Liver (tissue), 9 donors: ENCODE results near the gene RAD51B. TPM values are rescaled to one million over a fixed set of nuclear protein-coding genes. Genes with fewer than 3 reads are reported as not detected.

Experiments used
- DNase-seq: peaks from one replicate; pipeline ENCODE4 v3.0.0-alpha.2; 2017; ENCODE audit warnings: low spot score
- H3K27ac ChIP-seq, 2 donors: one replicate each; pipeline ENCODE4 v1.7.0; 2013; ENCODE audit warnings: inconsistent platforms in 2 of 2, low read length in 2 of 2, control low read depth in 1 of 2, low read depth in 1 of 2, mild to moderate bottlenecking in 1 of 2
- H3K27me3 ChIP-seq, 4 donors: one replicate each; pipeline versions ENCODE4 v1.6.1 to v1.7.0; 2013; ENCODE audit warnings: low read length in 3 of 4, inconsistent platforms in 1 of 4, mild to moderate bottlenecking in 1 of 4, moderate library complexity in 1 of 4; ENCODE audit not compliant: control insufficient read depth in 4 of 4, insufficient read depth in 4 of 4
- H3K36me3 ChIP-seq, 4 donors: one replicate each; pipeline versions ENCODE4 v1.6.1 to v1.7.0; 2013; ENCODE audit warnings: low read length in 3 of 4, mild to moderate bottlenecking in 3 of 4, low read depth in 1 of 4, moderate library complexity in 1 of 4; ENCODE audit not compliant: control insufficient read depth in 4 of 4, insufficient read depth in 3 of 4
- H3K4me1 ChIP-seq, 4 donors: one replicate each; pipeline versions ENCODE4 v1.6.1 to v1.7.0; 2013; ENCODE audit warnings: low read length in 3 of 4, mild to moderate bottlenecking in 3 of 4, moderate library complexity in 1 of 4; ENCODE audit not compliant: control insufficient read depth in 4 of 4, insufficient read depth in 4 of 4
- H3K4me3 ChIP-seq, 3 donors: one replicate each; pipeline versions ENCODE4 v1.6.1 to v1.7.0; 2013; ENCODE audit warnings: low read length in 3 of 3, control low read depth in 1 of 3, low read depth in 1 of 3, mild to moderate bottlenecking in 1 of 3
- H3K9ac ChIP-seq, 2 donors: one replicate each; pipeline ENCODE4 v1.7.0; 2013; ENCODE audit warnings: low read length in 2 of 2, mild to moderate bottlenecking in 2 of 2, moderate library complexity in 2 of 2, control low read depth in 1 of 2, low read depth in 1 of 2
- H3K9me3 ChIP-seq, 4 donors: one replicate each; pipeline versions ENCODE4 v1.6.1 to v1.7.0; 2013; ENCODE audit warnings: low read length in 3 of 4; ENCODE audit not compliant: control insufficient read depth in 4 of 4
- FOXA1 ChIP-seq: IDR thresholded peaks from 2 replicates; pipeline ENCODE4 v1.6.1; 2016; ENCODE audit warnings: antibody characterized with exemption
- FOXA2 ChIP-seq: IDR thresholded peaks from 2 replicates; pipeline ENCODE4 v1.6.1; 2016; ENCODE audit warnings: antibody characterized with exemption
- HNF4A ChIP-seq, 2 donors: conservative IDR thresholded peaks; 2 replicates each; pipeline ENCODE4 v1.6.1; 2016; ENCODE audit warnings: antibody characterized with exemption in 2 of 2, mild to moderate bottlenecking in 2 of 2
- HNF4G ChIP-seq: IDR thresholded peaks from 2 replicates; pipeline ENCODE4 v1.6.1; 2016; ENCODE audit warnings: antibody characterized with exemption
- JUND ChIP-seq, 2 donors: IDR thresholded peaks; 2 replicates each; pipeline ENCODE4 v1.6.1; 2016; ENCODE audit warnings: antibody characterized with exemption in 2 of 2
- NR2F2 ChIP-seq: IDR thresholded peaks from 2 replicates; pipeline ENCODE4 v1.6.1; 2016; ENCODE audit warnings: antibody characterized with exemption
- RAD21 ChIP-seq, 2 donors: IDR thresholded peaks; 2 replicates each; pipeline ENCODE4 v1.6.1; 2016; ENCODE audit warnings: antibody characterized with exemption in 2 of 2, mild to moderate bottlenecking in 2 of 2
- RXRA ChIP-seq, 2 donors: IDR thresholded peaks; 2 replicates each; pipeline ENCODE4 v1.6.1; 2017 to 2018; ENCODE audit warnings: antibody characterized with exemption in 2 of 2, mild to moderate bottlenecking in 1 of 2
- TAF1 ChIP-seq: conservative IDR thresholded peaks from 2 replicates; pipeline ENCODE4 v1.6.1; 2016; ENCODE audit warnings: antibody characterized with exemption, mild to moderate bottlenecking
- WGBS: extraction: QIAGEN DNeasy Blood & Tissue Kit; methylation state at CpG from one replicate; pipeline ENCODE4 v1.1.7; 2013; 5-methylcytosine and 5-hydroxymethylcytosine counted together
- polyA plus RNA-seq, 2 donors: library from polyadenylated mRNA; stranded (reverse) in 1 of 2; unstranded in 1 of 2; fragments of 200-250 nt in 1 of 2; fragments of >200 nt in 1 of 2; fragmentation: Nextera tagmentation in 1 of 2; extraction: Ambion mirVana in 1 of 2; gene quantifications; one replicate each; pipeline versions ENCODE4 v1.2.1 to v1.2.3, GENCODE V29; 2013 to 2015
- total RNA-seq, 2 donors: library from RNA; depleted of rRNA; stranded (reverse); fragments of >200 nt; gene quantifications; one replicate each; pipeline ENCODE4 v1.2.3, GENCODE V29; 2014
- TF ChIP-seq, protein P1 (sequence below): fragments of 150-350 bp; IDR thresholded peaks from 2 replicates; pipeline ENCODE4 v1.5.1; 2017; ENCODE audit warnings: improper control_type of control experiment, low read depth, low read length; ENCODE audit not compliant: missing input control
- TF ChIP-seq, protein P2 (sequence below): IDR thresholded peaks from 2 replicates; pipeline ENCODE4 v1.6.1; 2016; ENCODE audit warnings: antibody characterized with exemption
- donor health status: healthy.
- donor health status: healthy.
- donor health status: healthy.
- donor health status: healthy.
- donor health status: healthy.

RAD51B gene
- total and polyA plus RNA-seq, 4 donors, result 0.81 to 12.9 (median 2.4) TPM

DNA sequence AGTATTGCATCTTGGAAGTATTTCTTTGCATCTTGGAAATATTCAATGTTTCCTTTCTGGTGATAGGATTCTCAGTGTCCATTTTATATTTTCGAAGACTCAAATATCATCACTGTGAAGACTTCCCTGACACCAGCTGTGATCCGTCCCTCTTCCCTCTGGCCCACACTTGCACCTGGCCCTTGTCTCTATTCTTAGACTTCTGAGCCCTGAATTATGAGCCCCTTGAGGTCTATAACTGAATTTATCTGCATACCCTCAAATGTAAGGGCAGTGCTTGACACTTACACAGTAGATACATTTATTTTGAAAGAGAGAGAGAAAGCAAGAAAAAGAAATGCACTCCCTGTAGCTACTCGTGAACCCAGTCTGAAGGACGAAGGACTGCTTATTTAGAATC, 596.6 kb downstream of the RAD51B start:
- 93% methylated on average over 4 of the region's 4 CpGs for WGBS
- H3K27me3 ChIP-seq, result no peaks in the 10 kb centered on the region
- H3K36me3 ChIP-seq, result no peaks in the 10 kb centered on the region
- H3K9ac ChIP-seq, result no peak overlapping the region
- no peak for DNase-seq
- no peak overlapping the region for H3K4me3 ChIP-seq
- H3K27ac ChIP-seq, result no peak overlapping the region
- H3K9me3 ChIP-seq, result no peaks in the 10 kb centered on the region
- no peaks in the 10 kb centered on the region for H3K4me1 ChIP-seq
- no peak for TF ChIP-seq JUND (IDR thresholded peaks at IDR 0.05)
- TF ChIP-seq, protein P1, sequence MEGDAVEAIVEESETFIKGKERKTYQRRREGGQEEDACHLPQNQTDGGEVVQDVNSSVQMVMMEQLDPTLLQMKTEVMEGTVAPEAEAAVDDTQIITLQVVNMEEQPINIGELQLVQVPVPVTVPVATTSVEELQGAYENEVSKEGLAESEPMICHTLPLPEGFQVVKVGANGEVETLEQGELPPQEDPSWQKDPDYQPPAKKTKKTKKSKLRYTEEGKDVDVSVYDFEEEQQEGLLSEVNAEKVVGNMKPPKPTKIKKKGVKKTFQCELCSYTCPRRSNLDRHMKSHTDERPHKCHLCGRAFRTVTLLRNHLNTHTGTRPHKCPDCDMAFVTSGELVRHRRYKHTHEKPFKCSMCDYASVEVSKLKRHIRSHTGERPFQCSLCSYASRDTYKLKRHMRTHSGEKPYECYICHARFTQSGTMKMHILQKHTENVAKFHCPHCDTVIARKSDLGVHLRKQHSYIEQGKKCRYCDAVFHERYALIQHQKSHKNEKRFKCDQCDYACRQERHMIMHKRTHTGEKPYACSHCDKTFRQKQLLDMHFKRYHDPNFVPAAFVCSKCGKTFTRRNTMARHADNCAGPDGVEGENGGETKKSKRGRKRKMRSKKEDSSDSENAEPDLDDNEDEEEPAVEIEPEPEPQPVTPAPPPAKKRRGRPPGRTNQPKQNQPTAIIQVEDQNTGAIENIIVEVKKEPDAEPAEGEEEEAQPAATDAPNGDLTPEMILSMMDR, result no peak

DNA sequence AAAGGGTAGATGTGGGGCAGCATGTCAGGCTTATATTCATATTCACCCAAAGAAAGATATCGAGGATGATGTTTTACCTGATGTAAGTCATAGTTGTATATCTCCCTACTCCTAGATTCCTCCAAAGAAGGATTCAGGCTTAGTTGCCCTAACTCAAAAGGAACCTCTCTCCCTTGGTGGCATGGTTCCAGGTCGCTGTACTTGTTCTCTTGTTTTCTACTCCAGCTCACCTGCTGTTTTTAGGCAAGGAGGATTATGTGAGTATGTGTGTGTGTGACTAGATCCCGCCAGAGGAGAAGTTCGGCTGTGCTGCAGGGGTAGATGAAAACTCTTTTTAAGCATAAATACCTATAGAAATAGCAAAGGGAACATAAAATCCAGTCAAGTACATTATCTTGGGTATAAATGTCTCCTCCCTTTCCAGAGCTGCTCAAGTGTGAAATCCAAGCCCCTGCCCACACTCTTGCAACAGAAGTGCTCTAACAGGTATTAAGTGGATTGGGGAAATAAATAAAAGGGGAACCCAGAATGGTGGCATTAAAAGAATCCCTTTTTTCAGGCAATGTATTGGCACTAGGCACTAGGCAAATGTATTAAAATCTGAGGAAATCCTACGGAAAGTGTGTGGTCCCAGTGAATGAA, 597.6 kb downstream of the RAD51B start:
- H3K27me3 ChIP-seq, result no peaks in the 10 kb centered on the region
- TF ChIP-seq NR2F2 (no peak), FOXA2 (no peak)
- no peaks in the 10 kb centered on the region for H3K36me3 ChIP-seq
- no peak overlapping the region for H3K4me3 ChIP-seq
- no peak overlapping the region for H3K9ac ChIP-seq
- no peaks in the 10 kb centered on the region for H3K9me3 ChIP-seq
- 97% methylated on average over 5 of the region's 5 CpGs for WGBS
- no peak for DNase-seq
- no peak overlapping the region for H3K27ac ChIP-seq
- no peaks in the 10 kb centered on the region for H3K4me1 ChIP-seq

DNA sequence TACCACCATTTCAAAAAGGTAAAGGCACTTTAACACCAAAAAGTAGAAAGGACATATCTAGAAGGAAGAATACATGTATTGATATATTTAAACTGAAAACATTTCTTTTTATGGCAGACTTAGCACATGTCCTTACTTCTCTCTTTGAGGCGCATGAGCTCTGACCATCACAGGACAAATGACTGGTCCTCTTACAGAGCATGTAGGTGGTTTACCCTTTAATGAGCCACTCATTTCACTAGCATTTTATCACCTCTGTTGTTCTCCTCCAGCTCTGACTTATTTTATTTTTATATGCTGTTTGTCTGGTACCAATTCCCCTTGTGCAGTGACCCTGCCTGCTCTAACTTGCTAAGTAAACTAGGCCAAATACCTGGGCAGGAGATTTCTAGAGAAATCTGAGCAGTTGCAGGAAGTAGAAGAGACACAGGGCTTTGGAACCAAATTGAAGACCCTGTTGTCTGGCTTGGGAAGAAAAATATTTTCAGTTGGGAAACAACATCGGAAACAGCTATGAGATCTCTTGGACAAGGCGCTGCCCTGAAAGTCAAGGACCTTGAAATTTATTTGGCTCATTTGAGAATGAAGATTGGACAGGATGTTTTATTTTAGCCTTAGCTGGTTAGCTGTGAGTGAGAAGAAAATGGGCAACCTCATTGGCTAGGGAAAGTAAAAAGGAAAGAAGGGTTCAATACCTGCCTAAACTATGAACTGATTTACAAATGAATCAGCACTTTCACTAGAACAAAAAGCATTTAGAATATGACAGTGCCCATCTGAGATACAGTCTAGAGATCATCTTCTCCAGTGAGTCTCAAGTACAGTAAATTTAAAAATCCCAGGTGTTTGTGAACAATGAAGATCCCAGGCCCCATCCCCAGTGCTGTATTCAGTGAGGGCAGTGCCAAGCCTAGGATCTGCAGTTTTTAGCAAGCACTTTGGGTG, 598.9 kb downstream of the RAD51B start:
- no peaks in the 10 kb centered on the region for H3K9me3 ChIP-seq
- no peak overlapping the region for H3K27ac ChIP-seq
- 85% methylated on average over 3 of the region's 3 CpGs for WGBS
- H3K36me3 ChIP-seq, result no peaks in the 10 kb centered on the region
- TF ChIP-seq RXRA (IDR thresholded peaks at IDR 0.05) (peak; percentile 73 to 76), FOXA2 (no peak), NR2F2 (peak; percentile 70), HNF4G (no peak), TAF1 (no peak), RAD21 (IDR thresholded peaks at IDR 0.05) (no peak), HNF4A (conservative IDR thresholded peaks at IDR 0.05) (no peak), FOXA1 (no peak), JUND (IDR thresholded peaks at IDR 0.05) (no peak)
- TF ChIP-seq, protein P2, sequence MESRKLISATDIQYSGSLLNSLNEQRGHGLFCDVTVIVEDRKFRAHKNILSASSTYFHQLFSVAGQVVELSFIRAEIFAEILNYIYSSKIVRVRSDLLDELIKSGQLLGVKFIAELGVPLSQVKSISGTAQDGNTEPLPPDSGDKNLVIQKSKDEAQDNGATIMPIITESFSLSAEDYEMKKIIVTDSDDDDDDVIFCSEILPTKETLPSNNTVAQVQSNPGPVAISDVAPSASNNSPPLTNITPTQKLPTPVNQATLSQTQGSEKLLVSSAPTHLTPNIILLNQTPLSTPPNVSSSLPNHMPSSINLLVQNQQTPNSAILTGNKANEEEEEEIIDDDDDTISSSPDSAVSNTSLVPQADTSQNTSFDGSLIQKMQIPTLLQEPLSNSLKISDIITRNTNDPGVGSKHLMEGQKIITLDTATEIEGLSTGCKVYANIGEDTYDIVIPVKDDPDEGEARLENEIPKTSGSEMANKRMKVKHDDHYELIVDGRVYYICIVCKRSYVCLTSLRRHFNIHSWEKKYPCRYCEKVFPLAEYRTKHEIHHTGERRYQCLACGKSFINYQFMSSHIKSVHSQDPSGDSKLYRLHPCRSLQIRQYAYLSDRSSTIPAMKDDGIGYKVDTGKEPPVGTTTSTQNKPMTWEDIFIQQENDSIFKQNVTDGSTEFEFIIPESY, result no peak
- no peak overlapping the region for H3K4me3 ChIP-seq
- H3K9ac ChIP-seq, result no peak overlapping the region
- no peak for DNase-seq
- H3K4me1 ChIP-seq, result no peaks in the 10 kb centered on the region
- no peaks in the 10 kb centered on the region for H3K27me3 ChIP-seq
